Hepatocyte (in vitro differentiated cells): ENCODE measurements around the gene DNAJC8. TPM values are rescaled to one million over a fixed set of nuclear protein-coding genes. Genes with fewer than 3 reads are reported as not detected.

Source experiments
- DNase-seq: peaks from one replicate; pipeline ENCODE4 v3.0.0-alpha.2; 2016; ENCODE audit warnings: low spot score
- H2AFZ ChIP-seq: fragments of 200-600 bp; sonication (generic); 2 replicates; pipeline ENCODE4 v1.6.0; 2016; ENCODE audit warnings: antibody characterized with exemption, mild to moderate bottlenecking
- H3K27ac ChIP-seq: fragments of 200-600 bp; sonication (generic); 2 replicates; pipeline ENCODE4 v1.5.1; 2016; ENCODE audit warnings: mild to moderate bottlenecking
- H3K27me3 ChIP-seq: fragments of 200-600 bp; sonication (generic); 2 replicates; pipeline ENCODE4 v1.6.1; 2016
- H3K36me3 ChIP-seq: fragments of 200-600 bp; sonication (generic); replicated peaks from 2 replicates; pipeline ENCODE4 v1.5.1; 2016; ENCODE audit warnings: low read depth; ENCODE audit not compliant: insufficient read depth
- H3K4me1 ChIP-seq: fragments of 200-600 bp; sonication (generic); 2 replicates; pipeline ENCODE4 v1.5.1; 2016; ENCODE audit warnings: mild to moderate bottlenecking, moderate library complexity; ENCODE audit not compliant: insufficient read depth
- H3K4me2 ChIP-seq: fragments of 200-600 bp; sonication (generic); 2 replicates; pipeline ENCODE4 v1.6.0; 2016
- H3K4me3 ChIP-seq: fragments of 200-600 bp; sonication (generic); 2 replicates; pipeline ENCODE4 v1.5.1; 2016; ENCODE audit warnings: mild to moderate bottlenecking
- H3K79me2 ChIP-seq: fragments of 200-600 bp; sonication (generic); 2 replicates; pipeline ENCODE4 v1.6.0; 2017; ENCODE audit warnings: mild to moderate bottlenecking
- H3K9me2 ChIP-seq: fragments of 200-600 bp; sonication (generic); replicated peaks from 2 replicates; pipeline ENCODE4 v1.6.0; 2017; ENCODE audit warnings: mild to moderate bottlenecking; ENCODE audit not compliant: insufficient read depth
- H3K9me3 ChIP-seq: fragments of 200-600 bp; sonication (generic); 2 replicates; pipeline ENCODE4 v1.5.1; 2016; ENCODE audit warnings: low read depth, mild to moderate bottlenecking
- H4K20me1 ChIP-seq: fragments of 200-600 bp; sonication (generic); 2 replicates; pipeline ENCODE4 v1.6.0; 2016; ENCODE audit warnings: mild to moderate bottlenecking; ENCODE audit not compliant: insufficient read depth, poor library complexity, severe bottlenecking
- CTCF ChIP-seq: fragments of 200-600 bp; sonication (generic); IDR thresholded peaks from 2 replicates; pipeline ENCODE4 v1.5.1; 2016; ENCODE audit warnings: antibody characterized with exemption, mild to moderate bottlenecking; ENCODE audit not compliant: poor library complexity
- EZH2 ChIP-seq: fragments of 200-600 bp; sonication (generic); IDR thresholded peaks from 2 replicates; pipeline ENCODE4 v1.6.1; 2016; ENCODE audit warnings: antibody characterized with exemption, mild to moderate bottlenecking, borderline replicate concordance
- EZH2phosphoT487 ChIP-seq: fragments of 200-600 bp; sonication (generic); IDR thresholded peaks from one replicate; pipeline ENCODE4 v1.6.1; 2018; ENCODE audit warnings: antibody characterized with exemption, mild to moderate bottlenecking, low read depth, moderate library complexity; ENCODE audit not compliant: unreplicated experiment, severe bottlenecking
- WGBS: methylation state at CpG from one replicate; pipeline ENCODE4 v1.1.6; 2016; ENCODE audit warnings: low lambda C conversion rate; ENCODE audit errors: missing lambda C conversion rate; 5-methylcytosine and 5-hydroxymethylcytosine counted together
- polyA plus RNA-seq: library from polyadenylated mRNA; unstranded; fragments of >200 nt; fragmentation: Nextera tagmentation; extraction: Ambion mirVana; gene quantifications from 2 replicates; pipeline ENCODE4 v1.2.1, GENCODE V29; 2016
- total RNA-seq: library from RNA; depleted of rRNA; stranded (reverse); fragments of >200 nt; gene quantifications from 2 replicates; pipeline ENCODE4 v1.2.3, GENCODE V29; 2014

The DNAJC8 gene
- total and polyA plus RNA-seq, 2 experiments from 2014 or later = 79.5 to 112 TPM

GRCh38 chr1:28243685-28244311 lies 11.0 kb upstream of the DNAJC8 start:
- Histone ChIP-seq H3K27me3 (no peaks in the 10 kb centered on the region), H3K4me3 (no peak overlapping the region), H4K20me1 (no peaks in the 10 kb centered on the region), H3K4me1 (peaks cover 22% of the 10 kb centered on the region), H3K27ac (peak overlapping the region; percentile 79), H3K9me2 (no peaks in the 10 kb centered on the region), H3K36me3 (no peaks in the 10 kb centered on the region), H2AFZ (no peak overlapping the region), H3K79me2 (peaks cover 3% of the 10 kb centered on the region), H3K9me3 (no peaks in the 10 kb centered on the region), H3K4me2 (peak overlapping the region; percentile 16)
- peak; percentile 45 for DNase-seq
- 60% methylated on average over 2 of the region's 2 CpGs for WGBS
- no peak for TF ChIP-seq CTCF
- no peak for TF ChIP-seq EZH2phosphoT487
- TF ChIP-seq EZH2 = no peak

GRCh38 chr1:28241638-28242241 lies 8.9 kb upstream of the DNAJC8 start:
- Histone ChIP-seq H3K4me1 (peaks cover 19% of the 10 kb centered on the region), H3K27me3 (no peaks in the 10 kb centered on the region), H3K9me3 (no peaks in the 10 kb centered on the region), H4K20me1 (peaks cover 3% of the 10 kb centered on the region), H3K4me3 (no peak overlapping the region), H3K27ac (no peak overlapping the region), H3K36me3 (no peaks in the 10 kb centered on the region), H3K9me2 (no peaks in the 10 kb centered on the region), H3K79me2 (peaks cover 21% of the 10 kb centered on the region), H3K4me2 (no peak overlapping the region), H2AFZ (no peak overlapping the region)
- DNase-seq = no peak
- 97% methylated on average over 10 of the region's 10 CpGs for WGBS
- TF ChIP-seq EZH2phosphoT487 = no peak
- TF ChIP-seq CTCF = no peak
- no peak for TF ChIP-seq EZH2

- Histone ChIP-seq H3K27ac (no peak overlapping the region), H3K4me1 (peaks cover 19% of the 10 kb centered on the region), H3K9me2 (no peaks in the 10 kb centered on the region), H3K4me3 (no peak overlapping the region), H3K4me2 (no peak overlapping the region), H2AFZ (no peak overlapping the region), H3K9me3 (no peaks in the 10 kb centered on the region), H3K36me3 (no peaks in the 10 kb centered on the region), H3K79me2 (peaks cover 24% of the 10 kb centered on the region), H4K20me1 (peaks cover 3% of the 10 kb centered on the region), H3K27me3 (no peaks in the 10 kb centered on the region)
- WGBS = 100% methylated on average over 4 of the region's 4 CpGs
- no peak for TF ChIP-seq CTCF
- TF ChIP-seq EZH2phosphoT487 = no peak
- no peak for TF ChIP-seq EZH2
- DNase-seq = no peak
Measured at GRCh38 chr1:28240024-28240423, 7.2 kb upstream of the DNAJC8 start.
